AG10803 (cell line): ENCODE measurements around the gene GJC3.
"Not testable (repeated sequence)": the region's sequence is repeated elsewhere in the genome, so short reads cannot be mapped to it uniquely, and the experiment has no call there.

Experiments used
- DNase-seq: peaks from one replicate; pipeline ENCODE4 v3.0.0; 2010; ENCODE audit warnings: low read depth
- H3K4me3 ChIP-seq: 2 replicates; pipeline ENCODE4 v1.5.1; 2011; ENCODE audit warnings: mild to moderate bottlenecking, low read length, control low read depth
- CTCF ChIP-seq: conservative IDR thresholded peaks from 2 replicates; pipeline ENCODE4 v1.5.1; 2011; ENCODE audit warnings: mild to moderate bottlenecking, low read length, control low read depth, inconsistent platforms

The GJC3 gene

GRCh38 chr7:99943641-99944496 lies 14.4 kb upstream of the GJC3 start:
- no peak for TF ChIP-seq CTCF
- DNase-seq = no peak
- no peak overlapping the region for H3K4me3 ChIP-seq

- TF ChIP-seq CTCF = no peak
- DNase-seq = no peak
- H3K4me3 ChIP-seq = no peak overlapping the region
Observed at GRCh38 chr7:99938296-99938695, 8.9 kb upstream of the GJC3 start.

- DNase-seq, H3K4me3 ChIP-seq: not testable (repeated sequence)
Observed at GRCh38 chr7:99935009-99935408, 5.6 kb upstream of the GJC3 start.

- DNase-seq = no peak
- no peak overlapping the region for H3K4me3 ChIP-seq
- no peak for TF ChIP-seq CTCF
Observed at GRCh38 chr7:99930376-99930775, 956 bp upstream of the GJC3 start.

- no peak for DNase-seq
- peak overlapping the region; percentile 41 for H3K4me3 ChIP-seq
- no peak for TF ChIP-seq CTCF
Observed at GRCh38 chr7:99929730-99930053, 272 bp upstream of the GJC3 start.

- no peak overlapping the region for H3K4me3 ChIP-seq
- no peak for DNase-seq
- TF ChIP-seq CTCF = no peak
Observed at GRCh38 chr7:99928188-99928587, 1.2 kb downstream of the GJC3 start.

- DNase-seq = no peak
Observed at GRCh38 chr7:99927536-99927935, 1.9 kb downstream of the GJC3 start.

More at GRCh38 chr7:99927536-99927935, 1.9 kb downstream of the GJC3 start:
- no peak for TF ChIP-seq CTCF
- H3K4me3 ChIP-seq = no peak overlapping the region
